Neural progenitor cell (in vitro differentiated cells): Measurements from ENCODE around the gene LRRTM4.

Experiments
- CTCF ChIP-seq: fragments of 200-600 bp; sonication (generic); IDR thresholded peaks from 2 replicates; pipeline ENCODE4 v1.5.1; 2017; ENCODE audit warnings: antibody characterized with exemption, mild to moderate bottlenecking
- EZH2 ChIP-seq: fragments of 200-600 bp; sonication (generic); IDR thresholded peaks from 2 replicates; pipeline ENCODE4 v1.6.1; 2017; ENCODE audit warnings: antibody characterized with exemption, mild to moderate bottlenecking, moderate library complexity
- EZH2phosphoT487 ChIP-seq: fragments of 200-600 bp; sonication (generic); IDR thresholded peaks from 2 replicates; pipeline ENCODE4 v1.6.1; 2017; ENCODE audit warnings: antibody characterized with exemption

GRCh38 chr2:77013457-77013856 is 508.7 kb downstream of the LRRTM4 start:
- TF ChIP-seq CTCF (no peak), EZH2 (no peak), EZH2phosphoT487 (no peak)
